AG04450 (cell line): ENCODE measurements around the gene TARBP1. TPM values are rescaled to one million over a fixed set of nuclear protein-coding genes. Genes with fewer than 3 reads are reported as not detected.

ENCODE experiments used
- CTCF ChIA-PET: fragments of 300-600, 350-600 bp; formaldehyde crosslinking; extraction: SDS; loops from one replicate; lab custom pipeline; 2022; ENCODE audit warnings: antibody characterized with exemption, inconsistent platforms; lab: Charles Lee
- POLR2A ChIA-PET: fragments of 350-600 bp; formaldehyde crosslinking; extraction: SDS; loops from one replicate; lab custom pipeline; 2021; ENCODE audit warnings: antibody characterized with exemption, inconsistent platforms; lab: Yijun Ruan, JAX
- DNase-seq: peaks from one replicate; pipeline ENCODE4 v3.0.0-alpha.2; 2011; ENCODE audit warnings: low read depth, low spot score
- H3K27ac ChIP-seq: one replicate; pipeline ENCODE4 v1.5.1; 2012; ENCODE audit warnings: low read depth, low read length, control low read depth
- H3K27me3 ChIP-seq: one replicate; pipeline ENCODE4 v1.6.0; 2012; ENCODE audit warnings: low read length; ENCODE audit not compliant: control insufficient read depth, insufficient read depth
- H3K4me3 ChIP-seq: 2 replicates; pipeline ENCODE4 v1.5.1; 2011; ENCODE audit warnings: mild to moderate bottlenecking, low read depth, low read length, control low read depth
- H3K9me3 ChIP-seq: 2 replicates; pipeline ENCODE4 v1.5.1; 2012; ENCODE audit warnings: low read length; ENCODE audit not compliant: control insufficient read depth, insufficient read depth
- CTCF ChIP-seq: IDR thresholded peaks from 2 replicates; pipeline ENCODE4 v1.5.1; 2011; ENCODE audit warnings: low read depth, low read length, control low read depth, inconsistent platforms
- polyA plus RNA-seq: library from polyadenylated mRNA; depleted of rRNA; stranded (reverse); fragments of >200 nt; gene quantifications from 2 replicates; pipeline ENCODE4 v1.2.3, GENCODE V29; 2011

The TARBP1 gene
- polyA plus RNA-seq, 1 experiment: 22.6 TPM

- no peaks in the 10 kb centered on the region for H3K9me3 ChIP-seq
- peak; percentile 77 for DNase-seq
- peak overlapping the region; percentile 41 for H3K27ac ChIP-seq
- H3K4me3 ChIP-seq: no peak overlapping the region
- POLR2A ChIA-PET: interaction anchor here (0.9 to 1.1 kb wide), 6 partner anchors 8 to 611 kb away, joined by 3 to 6 read pairs (median 4); partner anchors contain the start of gene TARBP1
- peak; percentile 81 for TF ChIP-seq CTCF
- peaks cover 2% of the 10 kb centered on the region for H3K27me3 ChIP-seq
- CTCF ChIA-PET: interaction anchor here (0.5 to 2.7 kb wide), 44 partner anchors 8 to 1267 kb away, joined by 3 to 21 read pairs (median 4); partner anchors contain the start of gene RBM34
Measured at GRCh38 chr1:234486858-234487840, 8.2 kb upstream of the TARBP1 start.

GRCh38 chr1:234484991-234485739 is 6.2 kb upstream of the TARBP1 start:
- CTCF ChIA-PET: interaction anchor here (0.8 to 1.4 kb wide), 4 partner anchors 10 to 931 kb away, joined by 3 to 4 read pairs (median 3); no protein-coding TSS in a partner anchor
- DNase-seq: no peak
- TF ChIP-seq CTCF: no peak
- Histone ChIP-seq H3K4me3 (no peak overlapping the region), H3K9me3 (no peaks in the 10 kb centered on the region), H3K27ac (no peak overlapping the region), H3K27me3 (peaks cover 2% of the 10 kb centered on the region)
- POLR2A ChIA-PET: interaction anchor here (0.6 kb wide), 1 partner anchor 14 kb away, joined by 3 read pairs; no protein-coding TSS in a partner anchor

GRCh38 chr1:234484218-234484617 is 5.2 kb upstream of the TARBP1 start:
- DNase-seq: no peak
- ChIA-PET POLR2A (no interaction called here), CTCF (interaction anchor here (0.7 to 1.4 kb wide), 2 partner anchors 11 to 599 kb away, joined by 3 read pairs; no protein-coding TSS in a partner anchor)

DNA sequence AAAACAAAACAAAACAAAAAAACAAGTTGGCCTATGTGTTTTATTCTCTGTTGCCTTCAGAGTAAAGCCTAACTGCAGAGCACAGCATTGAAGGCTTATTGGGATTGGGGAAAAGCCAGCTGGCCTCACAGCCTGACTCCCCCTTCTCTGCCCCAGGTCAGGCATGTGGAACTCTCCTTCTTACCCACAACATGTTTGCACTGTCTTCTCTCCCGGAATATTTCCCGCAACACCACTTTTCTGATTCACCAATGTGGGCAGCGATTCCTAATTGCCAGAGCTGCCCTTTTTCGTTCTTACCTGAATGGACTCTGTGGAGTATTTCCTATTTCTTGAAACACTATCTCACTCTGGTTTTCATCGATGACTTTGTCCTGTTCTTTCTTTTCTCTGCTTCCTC is 2.8 kb upstream of the TARBP1 start:
- ChIA-PET POLR2A (no interaction called here), CTCF (no interaction called here)
- peaks cover 2% of the 10 kb centered on the region for H3K27me3 ChIP-seq
- H3K27ac ChIP-seq: no peak overlapping the region
- DNase-seq: no peak
- no peaks in the 10 kb centered on the region for H3K9me3 ChIP-seq
- no peak overlapping the region for H3K4me3 ChIP-seq
- no peak for TF ChIP-seq CTCF

More at GRCh38 chr1:234484218-234484617, 5.2 kb upstream of the TARBP1 start:
- H3K4me3 ChIP-seq: no peak overlapping the region
- H3K27ac ChIP-seq: no peak overlapping the region
- H3K27me3 ChIP-seq: peaks cover 2% of the 10 kb centered on the region
- no peak for TF ChIP-seq CTCF
- no peaks in the 10 kb centered on the region for H3K9me3 ChIP-seq
